OCI-LY3 (cell line): ENCODE data around the gene IL3RA.

Experiments used
- EZH2phosphoT487 ChIP-seq: fragments of 200-600 bp; shearing (Covaris generic); IDR thresholded peaks from 2 replicates; pipeline ENCODE4 v1.6.1; 2018; ENCODE audit warnings: antibody characterized with exemption, mixed run types, low read depth
- TF ChIP-seq, protein P1 (sequence below): fragments of 200-600, 300-600 bp; sonication (generic); IDR thresholded peaks from 2 replicates; pipeline ENCODE4 v1.5.1; 2014; ENCODE audit warnings: antibody characterized with exemption, low read length, low read depth

DNA sequence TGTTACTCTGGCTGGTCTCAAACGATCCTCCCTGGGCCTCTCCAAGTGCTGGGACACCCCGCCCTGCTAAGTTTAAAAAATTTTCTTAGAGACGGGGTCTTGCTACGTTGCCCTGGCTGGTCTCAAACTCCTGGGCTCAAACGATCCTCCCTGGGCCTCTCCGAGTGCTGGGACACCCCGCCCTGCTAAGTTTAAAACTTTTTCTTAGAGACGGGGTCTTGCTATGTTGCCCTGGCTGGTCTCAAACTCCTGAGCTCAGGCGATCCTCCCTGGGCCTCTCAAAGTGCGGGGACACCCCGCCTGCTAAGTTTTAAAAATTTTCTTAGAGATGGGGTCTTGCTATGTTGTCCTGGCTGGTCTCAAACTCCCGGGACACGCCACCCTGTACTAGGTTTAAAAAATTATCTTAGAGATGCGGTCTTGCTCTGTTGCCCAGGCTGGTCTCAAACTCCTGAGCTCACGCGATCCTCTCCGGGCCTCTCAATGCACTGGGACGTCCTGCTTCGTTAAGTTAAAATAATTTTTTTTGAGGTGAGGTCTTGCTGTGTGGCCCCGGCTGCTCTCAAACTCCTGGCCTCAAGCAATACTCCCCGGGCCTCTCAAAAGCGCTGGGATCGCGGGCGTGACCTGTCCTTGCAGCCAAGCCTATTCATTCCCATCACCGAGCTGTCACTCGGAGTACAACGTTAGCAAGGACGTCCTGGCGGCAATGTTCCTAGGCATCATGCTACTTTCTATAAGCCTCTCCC, 54.2 kb downstream of the IL3RA start:
- TF ChIP-seq, protein P1, sequence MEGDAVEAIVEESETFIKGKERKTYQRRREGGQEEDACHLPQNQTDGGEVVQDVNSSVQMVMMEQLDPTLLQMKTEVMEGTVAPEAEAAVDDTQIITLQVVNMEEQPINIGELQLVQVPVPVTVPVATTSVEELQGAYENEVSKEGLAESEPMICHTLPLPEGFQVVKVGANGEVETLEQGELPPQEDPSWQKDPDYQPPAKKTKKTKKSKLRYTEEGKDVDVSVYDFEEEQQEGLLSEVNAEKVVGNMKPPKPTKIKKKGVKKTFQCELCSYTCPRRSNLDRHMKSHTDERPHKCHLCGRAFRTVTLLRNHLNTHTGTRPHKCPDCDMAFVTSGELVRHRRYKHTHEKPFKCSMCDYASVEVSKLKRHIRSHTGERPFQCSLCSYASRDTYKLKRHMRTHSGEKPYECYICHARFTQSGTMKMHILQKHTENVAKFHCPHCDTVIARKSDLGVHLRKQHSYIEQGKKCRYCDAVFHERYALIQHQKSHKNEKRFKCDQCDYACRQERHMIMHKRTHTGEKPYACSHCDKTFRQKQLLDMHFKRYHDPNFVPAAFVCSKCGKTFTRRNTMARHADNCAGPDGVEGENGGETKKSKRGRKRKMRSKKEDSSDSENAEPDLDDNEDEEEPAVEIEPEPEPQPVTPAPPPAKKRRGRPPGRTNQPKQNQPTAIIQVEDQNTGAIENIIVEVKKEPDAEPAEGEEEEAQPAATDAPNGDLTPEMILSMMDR = no peak
- no peak for TF ChIP-seq EZH2phosphoT487
